ENCODE data around the gene SLCO3A1. TPM values are rescaled to one million over a fixed set of nuclear protein-coding genes. Genes with fewer than 3 reads are reported as not detected.

The SLCO3A1 gene
- total RNA-seq, 1 donor from 2014 or later = 65.8 TPM

GRCh38 chr15:91857224-91857585 lies 3.7 kb downstream of the SLCO3A1 start:
- H3K27ac ChIP-seq = no peak overlapping the region
- H3K4me3 ChIP-seq = no peak overlapping the region
- no peaks in the 10 kb centered on the region for H3K27me3 ChIP-seq
- no peaks in the 10 kb centered on the region for H3K36me3 ChIP-seq
- no peak for TF ChIP-seq POLR2A (IDR thresholded peaks at IDR 0.05)
- H3K9me3 ChIP-seq = no peaks in the 10 kb centered on the region
- no peak for DNase-seq (ENCODE audit: extremely low spot score in 2 of 2)
- intact Hi-C loops (cut with DNase I) = loop anchor here (5.0 kb wide), 1 partner anchor 85 kb away; no protein-coding TSS in a partner anchor
- H3K4me1 ChIP-seq = peaks cover 51% of the 10 kb centered on the region

- DNase-seq (ENCODE audit: extremely low spot score in 2 of 2) = no peak
- no peaks in the 10 kb centered on the region for H3K9me3 ChIP-seq
- no peak for TF ChIP-seq POLR2A (IDR thresholded peaks at IDR 0.05)
- TF ChIP-seq CTCF (IDR thresholded peaks at IDR 0.05) = no peak
- no peak for TF ChIP-seq POLR2AphosphoS5 (IDR thresholded peaks at IDR 0.05; ENCODE audit: insufficient read depth in 1 of 2, low read depth in 1 of 2)
- no peaks in the 10 kb centered on the region for H3K27me3 ChIP-seq
- H3K4me3 ChIP-seq = no peak overlapping the region
- H3K4me1 ChIP-seq = peaks cover 47% of the 10 kb centered on the region
- H3K36me3 ChIP-seq = no peaks in the 10 kb centered on the region
- intact Hi-C loops (cut with DNase I) = loop anchor here (5.0 kb wide), 1 partner anchor 85 kb away; no protein-coding TSS in a partner anchor
- H3K27ac ChIP-seq = no peak overlapping the region
Observed at GRCh38 chr15:91857772-91858171, 4.3 kb downstream of the SLCO3A1 start.

GRCh38 chr15:91860498-91860897 lies 7.0 kb downstream of the SLCO3A1 start:
- H3K4me1 ChIP-seq = peaks cover 64% of the 10 kb centered on the region
- no peak overlapping the region for H3K27ac ChIP-seq
- TF ChIP-seq POLR2A (IDR thresholded peaks at IDR 0.05) (no peak), CTCF (IDR thresholded peaks at IDR 0.05) (no peak), POLR2AphosphoS5 (IDR thresholded peaks at IDR 0.05; ENCODE audit: insufficient read depth in 1 of 2, low read depth in 1 of 2) (no peak)
- H3K36me3 ChIP-seq = no peaks in the 10 kb centered on the region
- H3K27me3 ChIP-seq = no peaks in the 10 kb centered on the region
- no peak for DNase-seq (ENCODE audit: extremely low spot score in 2 of 2)
- H3K9me3 ChIP-seq = no peaks in the 10 kb centered on the region
- intact Hi-C loops (cut with DNase I) = loop anchor here (10.0 kb wide), 1 partner anchor 164 kb away; no protein-coding TSS in a partner anchor
- H3K4me3 ChIP-seq = no peak overlapping the region

- H3K36me3 ChIP-seq = no peaks in the 10 kb centered on the region
- H3K4me1 ChIP-seq = peaks cover 64% of the 10 kb centered on the region
- intact Hi-C loops (cut with DNase I) = loop anchor here (10.0 kb wide), 1 partner anchor 164 kb away; no protein-coding TSS in a partner anchor
- no peak overlapping the region for H3K4me3 ChIP-seq
- no peak overlapping the region for H3K27ac ChIP-seq
- H3K27me3 ChIP-seq = no peaks in the 10 kb centered on the region
- no peak for DNase-seq (ENCODE audit: extremely low spot score in 2 of 2)
- H3K9me3 ChIP-seq = no peaks in the 10 kb centered on the region
- TF ChIP-seq CTCF (IDR thresholded peaks at IDR 0.05) = no peak
- no peak for TF ChIP-seq POLR2A (IDR thresholded peaks at IDR 0.05)
- TF ChIP-seq POLR2AphosphoS5 (IDR thresholded peaks at IDR 0.05; ENCODE audit: insufficient read depth in 1 of 2, low read depth in 1 of 2) = no peak
Observed at GRCh38 chr15:91861223-91861622, 7.7 kb downstream of the SLCO3A1 start.

- H3K4me1 ChIP-seq = peaks cover 64% of the 10 kb centered on the region
- intact Hi-C loops (cut with DNase I) = loop anchor here (10.0 kb wide), 1 partner anchor 162 kb away; no protein-coding TSS in a partner anchor
- no peak overlapping the region for H3K4me3 ChIP-seq
- no peaks in the 10 kb centered on the region for H3K9me3 ChIP-seq
- no peaks in the 10 kb centered on the region for H3K36me3 ChIP-seq
- DNase-seq (ENCODE audit: extremely low spot score in 2 of 2) = no peak
- H3K27me3 ChIP-seq = no peaks in the 10 kb centered on the region
- no peak overlapping the region for H3K27ac ChIP-seq
- TF ChIP-seq POLR2A (IDR thresholded peaks at IDR 0.05) (no peak), POLR2AphosphoS5 (IDR thresholded peaks at IDR 0.05; ENCODE audit: insufficient read depth in 1 of 2, low read depth in 1 of 2) (no peak)
Observed at GRCh38 chr15:91862891-91863504, 9.5 kb downstream of the SLCO3A1 start.

GRCh38 chr15:91863621-91864255 lies 10.2 kb downstream of the SLCO3A1 start:
- intact Hi-C loops (cut with DNase I) = loop anchor here (10.0 kb wide), 1 partner anchor 161 kb away; no protein-coding TSS in a partner anchor
- Histone ChIP-seq H3K27ac (no peak overlapping the region), H3K9me3 (no peaks in the 10 kb centered on the region), H3K36me3 (no peaks in the 10 kb centered on the region), H3K4me3 (no peak overlapping the region), H3K27me3 (no peaks in the 10 kb centered on the region), H3K4me1 (peaks cover 70% of the 10 kb centered on the region)
- TF ChIP-seq POLR2AphosphoS5 (IDR thresholded peaks at IDR 0.05; ENCODE audit: insufficient read depth in 1 of 2, low read depth in 1 of 2) = no peak
- TF ChIP-seq POLR2A (IDR thresholded peaks at IDR 0.05) = no peak
- no peak for TF ChIP-seq CTCF (IDR thresholded peaks at IDR 0.05)
- DNase-seq (ENCODE audit: extremely low spot score in 2 of 2) = no peak
